ENCODE measurements around the gene MAT1A.
"Not testable (repeated sequence)": the region's sequence is repeated elsewhere in the genome, so short reads cannot be mapped to it uniquely, and the experiment has no call there.

Gene MAT1A

DNA sequence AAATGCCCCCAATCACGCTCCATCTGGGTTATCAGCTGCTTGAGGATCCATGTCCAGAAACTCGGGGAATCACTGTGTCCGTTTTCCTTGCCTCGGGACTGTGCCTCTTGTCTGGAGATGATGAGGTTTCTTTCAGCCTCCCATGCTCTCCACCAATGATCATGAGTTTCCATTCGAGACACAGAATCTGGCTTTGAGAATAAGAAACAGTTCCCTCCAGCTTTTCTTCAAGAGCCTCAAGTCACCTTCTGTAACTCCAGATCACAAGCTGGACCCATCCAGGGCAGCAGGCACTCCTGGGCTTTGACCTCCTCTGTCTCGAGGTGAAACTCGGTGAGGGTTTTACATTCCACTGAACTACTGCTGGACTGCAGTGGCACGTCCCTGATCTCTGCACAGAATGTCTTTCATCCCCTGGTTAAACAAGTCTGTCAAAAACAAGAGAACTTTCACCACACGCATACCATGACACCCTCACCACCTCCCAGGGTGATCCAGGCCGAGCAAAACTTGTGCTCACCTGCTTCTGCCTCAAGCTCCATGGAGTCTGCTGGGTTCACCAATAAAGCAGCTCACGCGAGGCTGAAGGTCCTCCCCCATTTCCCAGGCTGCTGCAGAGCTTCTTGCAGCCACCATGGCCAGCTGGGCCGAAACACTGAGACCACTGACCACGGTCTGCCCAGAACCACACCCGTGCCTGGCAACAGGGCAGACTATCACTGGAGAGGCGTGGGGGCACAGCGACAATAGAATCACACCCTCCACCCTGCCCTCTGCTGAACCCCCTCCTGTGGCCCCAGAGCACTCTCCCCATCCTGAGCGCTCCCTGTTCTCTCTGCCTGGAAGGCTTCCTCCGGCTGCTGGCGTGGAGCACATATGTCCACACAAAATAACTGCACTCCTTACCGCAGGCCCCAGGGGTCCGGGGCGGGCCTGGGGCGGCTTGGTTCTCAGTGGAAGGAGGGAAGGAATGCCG is 25.1 kb downstream of the MAT1A start:
- no peak overlapping the region for H3K4me3 ChIP-seq (ENCODE audit: low read length in 2 of 2)
- H3K36me3 ChIP-seq (ENCODE audit: control insufficient read depth in 2 of 2, insufficient read depth in 2 of 2, low read length in 2 of 2) = no peaks in the 10 kb centered on the region
- H3K27ac ChIP-seq (ENCODE audit: low read length) = no peak overlapping the region
- peaks cover 2% of the 10 kb centered on the region for H3K4me1 ChIP-seq (ENCODE audit: control insufficient read depth, insufficient read depth, low read length)
- H3K9me3 ChIP-seq (ENCODE audit: control insufficient read depth in 2 of 2, low read length in 2 of 2) = peaks cover 0 to 2% of the 10 kb centered on the region in 2 donors
- H3K27me3 ChIP-seq (ENCODE audit: control insufficient read depth in 1 of 2, insufficient read depth in 2 of 2, low read length in 2 of 2) = no peaks in the 10 kb centered on the region
- H3K9ac ChIP-seq (ENCODE audit: low read length in 2 of 2) = no peak overlapping the region

DNA sequence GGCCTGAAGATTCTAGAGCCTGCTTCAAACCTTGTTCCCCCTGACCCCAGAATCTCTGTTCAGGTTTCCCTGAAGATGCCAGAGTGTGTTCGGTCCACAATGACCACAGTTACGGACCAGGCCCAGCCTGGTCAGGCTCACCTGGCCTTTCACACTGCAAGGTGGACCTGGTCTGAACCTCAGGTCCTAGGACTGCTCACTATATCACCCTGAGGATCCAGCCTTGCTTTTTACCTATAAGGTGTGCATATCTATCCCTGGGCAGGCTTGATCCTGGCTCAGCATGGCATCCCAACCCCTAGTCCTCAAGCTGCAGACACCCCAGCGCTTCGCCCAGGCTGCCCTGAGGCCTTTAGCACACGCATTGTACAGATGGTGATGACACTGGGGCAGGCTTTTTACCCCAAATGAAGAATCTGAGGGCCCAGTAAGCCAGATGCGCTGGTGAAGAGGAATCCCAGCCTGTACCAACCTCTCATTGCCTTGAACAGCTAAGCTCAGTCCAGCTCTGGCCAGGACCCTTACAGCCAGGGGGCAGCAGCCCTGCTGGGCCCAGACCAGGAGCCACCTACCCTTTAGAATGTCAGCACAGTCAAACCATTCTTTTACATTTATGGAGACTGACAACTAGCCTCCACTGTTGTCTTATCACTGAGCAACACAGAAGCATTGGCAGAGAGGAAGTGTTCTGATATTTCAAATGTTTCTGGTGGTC is 28.0 kb downstream of the MAT1A start:
- Histone ChIP-seq H3K9me3 (ENCODE audit: control insufficient read depth in 2 of 2, low read length in 2 of 2) (peaks cover 0 to 2% of the 10 kb centered on the region in 2 donors), H3K9ac (ENCODE audit: low read length in 2 of 2) (no peak overlapping the region), H3K36me3 (ENCODE audit: control insufficient read depth in 2 of 2, insufficient read depth in 2 of 2, low read length in 2 of 2) (no peaks in the 10 kb centered on the region), H3K4me1 (ENCODE audit: control insufficient read depth, insufficient read depth, low read length) (peaks cover 2% of the 10 kb centered on the region), H3K27me3 (ENCODE audit: control insufficient read depth in 1 of 2, insufficient read depth in 2 of 2, low read length in 2 of 2) (no peaks in the 10 kb centered on the region), H3K27ac (ENCODE audit: low read length) (no peak overlapping the region), H3K4me3 (ENCODE audit: low read length in 2 of 2) (no peak overlapping the region)

DNA sequence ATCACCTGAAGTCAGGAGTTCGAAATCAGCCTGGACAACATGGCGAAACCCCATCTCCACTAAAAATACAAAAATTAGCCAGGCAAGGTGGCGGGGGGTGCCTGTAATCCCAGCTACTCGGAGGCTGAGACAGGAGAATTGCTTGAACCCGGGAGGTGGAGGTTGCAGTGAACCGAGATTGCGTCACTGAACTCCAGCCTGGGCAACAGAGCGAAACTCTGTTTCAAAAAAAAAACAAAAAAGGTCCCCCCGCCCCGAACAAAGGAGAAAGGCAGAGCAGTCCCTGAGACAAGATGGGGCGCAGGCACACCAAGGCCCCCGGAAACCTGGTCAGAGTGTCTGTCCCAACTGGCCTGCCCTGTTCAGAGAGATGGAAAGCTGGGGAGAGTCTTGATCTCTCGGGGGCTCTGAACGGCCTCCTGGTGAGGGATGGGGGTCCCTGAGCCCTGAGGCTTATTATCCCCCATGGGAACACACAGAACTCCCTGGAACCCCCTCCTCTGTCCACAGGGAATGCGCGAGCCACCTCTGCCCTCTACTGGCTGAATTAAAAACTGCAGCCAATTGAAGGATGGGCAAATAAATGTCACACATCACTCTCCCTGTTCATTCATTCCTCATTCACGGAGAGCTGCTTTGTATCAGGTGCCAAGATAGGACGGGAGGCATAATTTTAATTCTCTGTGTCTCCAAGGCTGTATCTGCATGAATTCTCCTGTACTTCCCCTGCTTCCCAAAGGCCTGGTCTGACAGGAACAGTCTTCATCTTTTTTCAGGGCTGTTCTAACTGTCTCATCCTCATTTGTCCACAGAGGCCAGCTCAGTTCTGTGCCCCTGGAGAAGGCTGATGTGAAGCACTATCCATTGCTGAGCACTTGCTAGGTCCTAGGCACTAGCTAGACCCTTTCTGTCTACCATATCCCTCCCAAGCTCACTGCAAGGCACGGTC is 28.9 kb downstream of the MAT1A start:
- Histone ChIP-seq H3K4me3 (ENCODE audit: low read length in 2 of 2) (no peak overlapping the region), H3K9ac (ENCODE audit: low read length in 2 of 2) (no peak overlapping the region), H3K27ac (ENCODE audit: low read length) (no peak overlapping the region), H3K36me3 (ENCODE audit: control insufficient read depth in 2 of 2, insufficient read depth in 2 of 2, low read length in 2 of 2) (no peaks in the 10 kb centered on the region), H3K27me3 (ENCODE audit: control insufficient read depth in 1 of 2, insufficient read depth in 2 of 2, low read length in 2 of 2) (no peaks in the 10 kb centered on the region), H3K9me3 (ENCODE audit: control insufficient read depth in 2 of 2, low read length in 2 of 2) (peaks cover 0 to 2% of the 10 kb centered on the region in 2 donors), H3K4me1 (ENCODE audit: control insufficient read depth, insufficient read depth, low read length) (peaks cover 2% of the 10 kb centered on the region)

DNA sequence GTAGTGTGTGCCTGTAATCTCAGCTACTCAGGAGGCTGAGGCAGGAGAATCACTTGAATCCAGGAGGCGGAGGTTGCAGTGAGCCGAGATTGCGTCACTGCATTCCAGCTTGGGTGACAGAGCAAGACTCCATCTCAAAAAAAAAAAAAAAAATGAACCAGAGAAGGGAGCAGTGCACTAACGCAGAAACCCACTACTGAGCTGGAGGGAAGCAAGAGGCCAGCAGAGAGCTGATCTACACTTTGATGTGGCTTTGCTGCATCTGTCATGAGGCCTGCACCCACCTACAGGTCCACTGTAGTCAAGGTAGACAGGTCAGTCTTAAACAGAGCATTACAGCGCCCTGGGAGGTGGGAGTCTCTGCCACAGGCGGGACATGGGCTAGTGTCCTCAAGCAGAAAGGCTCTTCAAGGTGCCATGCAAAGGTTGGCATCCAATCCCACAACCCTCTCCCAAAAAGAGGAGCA is 30.0 kb downstream of the MAT1A start:
- no peak overlapping the region for H3K9ac ChIP-seq (ENCODE audit: low read length in 2 of 2)
- peaks cover 0 to 2% of the 10 kb centered on the region in 2 donors for H3K9me3 ChIP-seq (ENCODE audit: control insufficient read depth in 2 of 2, low read length in 2 of 2)
- no peak overlapping the region for H3K4me3 ChIP-seq (ENCODE audit: low read length in 2 of 2)
- H3K36me3 ChIP-seq (ENCODE audit: control insufficient read depth in 2 of 2, insufficient read depth in 2 of 2, low read length in 2 of 2) = no peaks in the 10 kb centered on the region
- no peaks in the 10 kb centered on the region for H3K27me3 ChIP-seq (ENCODE audit: control insufficient read depth in 1 of 2, insufficient read depth in 2 of 2, low read length in 2 of 2)
- H3K27ac ChIP-seq (ENCODE audit: low read length) = no peak overlapping the region
- H3K4me1 ChIP-seq (ENCODE audit: control insufficient read depth, insufficient read depth, low read length) = peaks cover 2% of the 10 kb centered on the region

DNA sequence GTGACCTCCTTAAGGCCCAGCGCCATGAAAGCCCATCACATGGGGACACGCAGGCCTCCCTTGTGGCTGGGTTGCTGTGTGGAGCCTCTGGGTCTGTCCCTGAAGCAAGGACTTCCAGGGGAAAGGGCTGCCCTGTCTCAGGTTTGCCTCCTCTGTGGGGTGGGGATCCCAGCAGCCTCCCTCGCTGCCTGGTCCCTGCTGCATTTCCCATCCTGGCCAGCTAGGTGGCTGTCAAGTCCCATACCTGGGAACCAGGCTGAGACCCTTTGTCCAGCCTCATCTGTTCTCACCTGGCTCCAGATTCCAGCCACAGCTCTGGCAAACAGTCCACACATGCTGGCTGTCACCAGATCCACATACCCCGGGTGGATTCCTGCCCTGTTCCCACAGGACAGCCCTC is 32.7 kb downstream of the MAT1A start:
- not testable (repeated sequence) for H3K27ac ChIP-seq (ENCODE audit: low read length); H3K9me3 ChIP-seq (ENCODE audit: control insufficient read depth in 2 of 2, low read length in 2 of 2); H3K27me3 ChIP-seq (ENCODE audit: control insufficient read depth in 1 of 2, insufficient read depth in 2 of 2, low read length in 2 of 2); H3K36me3 ChIP-seq (ENCODE audit: control insufficient read depth in 2 of 2, insufficient read depth in 2 of 2, low read length in 2 of 2); H3K4me3 ChIP-seq (ENCODE audit: low read length in 2 of 2); H3K4me1 ChIP-seq (ENCODE audit: control insufficient read depth, insufficient read depth, low read length); H3K9ac ChIP-seq (ENCODE audit: low read length in 2 of 2)

DNA sequence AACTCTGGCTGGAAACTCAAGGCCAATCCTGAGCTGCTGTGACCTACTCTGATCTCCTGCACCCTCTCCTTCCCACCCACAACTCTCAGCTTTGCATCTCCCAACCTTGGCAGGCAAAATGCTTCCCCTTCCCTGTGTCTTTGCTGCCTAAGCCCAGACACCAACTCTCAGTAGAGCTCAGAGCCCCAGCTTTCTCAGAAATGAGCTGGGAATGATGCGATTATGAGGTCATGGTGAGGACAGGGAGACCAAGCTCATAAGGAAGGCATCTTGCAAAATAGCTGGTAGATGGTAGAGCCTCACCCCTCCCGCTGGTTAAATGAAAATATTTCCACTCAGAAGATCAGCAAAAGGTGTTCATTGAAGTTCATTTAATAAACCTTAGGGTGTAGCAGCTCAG is 34.7 kb downstream of the MAT1A start:
- H3K9me3 ChIP-seq (ENCODE audit: control insufficient read depth in 2 of 2, low read length in 2 of 2); H3K36me3 ChIP-seq (ENCODE audit: control insufficient read depth in 2 of 2, insufficient read depth in 2 of 2, low read length in 2 of 2); H3K27me3 ChIP-seq (ENCODE audit: control insufficient read depth in 1 of 2, insufficient read depth in 2 of 2, low read length in 2 of 2); H3K4me3 ChIP-seq (ENCODE audit: low read length in 2 of 2); H3K27ac ChIP-seq (ENCODE audit: low read length); H3K9ac ChIP-seq (ENCODE audit: low read length in 2 of 2); H3K4me1 ChIP-seq (ENCODE audit: control insufficient read depth, insufficient read depth, low read length): not testable (repeated sequence)

DNA sequence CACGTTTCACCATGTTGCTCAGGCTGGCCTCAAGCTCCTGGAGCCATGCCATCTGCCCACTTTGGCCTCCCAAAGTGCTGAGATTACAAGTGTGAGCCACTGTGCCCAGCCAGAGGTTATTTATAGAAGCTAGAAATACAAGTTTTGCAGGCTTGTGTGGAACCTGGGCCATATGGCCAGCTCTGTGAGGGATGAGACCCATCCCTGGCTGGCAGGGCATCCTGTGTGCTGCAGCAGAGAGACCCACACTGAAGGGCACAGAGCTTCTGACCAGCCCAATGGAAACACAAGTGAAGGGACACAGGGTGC is 35.5 kb downstream of the MAT1A start:
- not testable (repeated sequence) for H3K36me3 ChIP-seq (ENCODE audit: control insufficient read depth in 2 of 2, insufficient read depth in 2 of 2, low read length in 2 of 2); H3K4me1 ChIP-seq (ENCODE audit: control insufficient read depth, insufficient read depth, low read length); H3K4me3 ChIP-seq (ENCODE audit: low read length in 2 of 2); H3K27me3 ChIP-seq (ENCODE audit: control insufficient read depth in 1 of 2, insufficient read depth in 2 of 2, low read length in 2 of 2); H3K9me3 ChIP-seq (ENCODE audit: control insufficient read depth in 2 of 2, low read length in 2 of 2); H3K27ac ChIP-seq (ENCODE audit: low read length); H3K9ac ChIP-seq (ENCODE audit: low read length in 2 of 2)

DNA sequence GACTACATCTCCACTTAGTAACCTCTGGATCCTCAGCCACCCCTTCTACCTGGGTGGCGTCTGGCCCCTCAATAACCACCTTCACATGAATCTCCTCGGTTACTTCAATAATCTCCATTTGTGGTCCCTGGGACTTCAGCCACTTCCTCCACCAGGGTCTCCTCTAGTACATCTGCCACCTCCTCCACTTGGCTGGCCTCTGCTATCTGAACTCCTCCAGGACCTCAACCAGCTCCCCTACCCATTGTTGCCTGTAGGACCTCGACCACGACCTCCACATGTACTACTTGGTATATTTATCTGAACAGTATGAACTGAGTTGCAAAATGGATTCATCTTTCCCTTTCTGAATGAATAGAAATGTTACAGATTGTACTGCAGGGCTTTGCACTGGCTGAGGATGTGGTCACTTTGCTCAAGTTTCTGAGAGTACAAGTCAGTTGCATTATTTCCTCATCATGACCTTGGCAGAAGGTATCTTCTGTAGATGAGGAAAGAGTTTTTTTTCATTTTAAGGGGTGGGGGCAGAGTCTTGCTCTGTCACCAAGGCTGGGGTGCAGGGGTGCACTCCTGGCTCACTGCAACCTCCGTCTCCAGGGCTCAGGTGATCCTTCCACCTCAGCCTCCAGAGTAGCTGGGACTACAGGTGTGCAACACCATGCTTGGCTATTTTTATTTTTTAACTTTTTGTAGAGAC is 36.0 kb downstream of the MAT1A start:
- no peaks in the 10 kb centered on the region for H3K27me3 ChIP-seq (ENCODE audit: control insufficient read depth in 1 of 2, insufficient read depth in 2 of 2, low read length in 2 of 2)
- H3K27ac ChIP-seq (ENCODE audit: low read length) = no peak overlapping the region
- H3K36me3 ChIP-seq (ENCODE audit: control insufficient read depth in 2 of 2, insufficient read depth in 2 of 2, low read length in 2 of 2) = no peaks in the 10 kb centered on the region
- H3K4me1 ChIP-seq (ENCODE audit: control insufficient read depth, insufficient read depth, low read length) = no peaks in the 10 kb centered on the region
- no peaks in the 10 kb centered on the region for H3K9me3 ChIP-seq (ENCODE audit: control insufficient read depth in 2 of 2, low read length in 2 of 2)
- no peak overlapping the region for H3K9ac ChIP-seq (ENCODE audit: low read length in 2 of 2)
- no peak overlapping the region for H3K4me3 ChIP-seq (ENCODE audit: low read length in 2 of 2)

DNA sequence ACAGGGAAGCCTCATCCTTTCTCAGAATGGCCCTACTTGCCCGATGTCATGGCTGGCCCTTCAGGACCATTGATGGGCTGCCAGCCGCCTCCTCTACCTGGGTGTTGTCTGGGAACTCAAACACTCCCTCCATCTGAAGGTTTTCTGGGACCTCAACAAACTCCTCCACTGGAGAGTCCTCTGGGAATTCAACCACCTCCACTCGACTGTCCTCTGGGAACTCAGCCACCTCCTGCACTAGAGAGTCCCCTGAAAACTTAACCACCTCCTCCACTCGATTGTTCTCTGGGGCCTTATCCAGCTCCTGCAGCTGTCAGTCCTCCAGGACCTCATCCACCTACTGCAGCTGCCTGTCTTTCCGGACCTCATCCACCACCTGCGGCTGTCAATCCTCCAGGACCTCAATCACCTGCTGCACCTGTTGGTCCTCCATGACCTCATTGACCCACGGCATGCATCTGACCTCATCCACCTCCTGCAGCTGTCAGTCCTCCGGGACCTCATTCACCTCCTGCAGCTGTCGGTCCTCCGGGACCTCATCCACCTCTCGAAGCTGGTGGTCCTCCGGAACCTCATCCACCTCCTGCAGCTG is 37.1 kb downstream of the MAT1A start:
- Histone ChIP-seq H3K9ac (ENCODE audit: low read length in 2 of 2) (no peak overlapping the region), H3K9me3 (ENCODE audit: control insufficient read depth in 2 of 2, low read length in 2 of 2) (no peaks in the 10 kb centered on the region), H3K27ac (ENCODE audit: low read length) (no peak overlapping the region), H3K27me3 (ENCODE audit: control insufficient read depth in 1 of 2, insufficient read depth in 2 of 2, low read length in 2 of 2) (no peaks in the 10 kb centered on the region), H3K4me3 (ENCODE audit: low read length in 2 of 2) (no peak overlapping the region), H3K4me1 (ENCODE audit: control insufficient read depth, insufficient read depth, low read length) (no peaks in the 10 kb centered on the region), H3K36me3 (ENCODE audit: control insufficient read depth in 2 of 2, insufficient read depth in 2 of 2, low read length in 2 of 2) (no peaks in the 10 kb centered on the region)

All from stomach smooth muscle (tissue), 2 donors.